HPDE6-E6E7 (cell line): ENCODE results near the gene BMPER.

ENCODE experiments used
- DNase-seq: peaks from one replicate; pipeline ENCODE4 v3.0.0; 2011; ENCODE audit warnings: missing footprints; ENCODE audit errors: extremely low spot score

Gene BMPER

DNA sequence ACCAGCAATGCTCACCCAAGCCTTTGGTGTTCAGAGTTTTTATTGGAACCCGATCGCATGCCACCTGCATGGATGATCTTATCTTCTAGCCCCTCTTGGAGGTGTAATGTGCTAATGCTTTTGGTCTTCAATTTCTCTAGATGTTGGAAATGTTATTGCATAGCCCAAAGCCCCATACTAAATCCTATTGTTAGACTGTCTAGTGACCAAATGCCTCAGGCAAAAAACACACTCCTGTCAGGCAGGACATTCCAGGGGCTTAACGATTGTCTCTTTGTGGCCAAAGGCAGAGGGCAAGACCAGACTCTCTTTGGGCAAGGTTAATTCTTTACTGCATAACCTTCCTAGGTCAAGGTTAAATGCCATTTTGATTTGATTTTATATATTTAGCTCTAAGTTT, 187.9 kb downstream of the BMPER start:
- no peak for DNase-seq

- no peak for DNase-seq
Observed at GRCh38 chr7:34096198-34096651, 190.9 kb downstream of the BMPER start.

DNA sequence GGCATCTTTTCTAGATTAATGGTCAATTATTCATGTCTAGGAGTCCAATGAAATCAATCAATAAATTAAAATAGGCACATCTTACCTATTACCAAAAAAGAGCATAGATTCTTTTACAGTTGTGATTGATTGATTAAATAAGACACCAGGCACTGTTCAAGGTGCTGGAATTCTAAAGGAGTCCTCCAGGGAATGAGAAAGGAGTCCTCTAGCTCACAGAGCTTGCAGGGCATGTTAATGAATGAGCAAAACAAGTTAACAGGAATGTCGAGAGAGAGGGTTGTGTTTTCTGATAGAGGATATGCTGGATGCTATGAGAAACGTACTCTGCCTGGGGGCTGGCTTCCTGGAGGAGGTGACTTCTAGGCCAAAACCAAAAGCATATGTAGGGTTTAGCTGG, 191.4 kb downstream of the BMPER start:
- DNase-seq = no peak

GRCh38 chr7:34100661-34101060, 195.3 kb downstream of the BMPER start:
- no peak for DNase-seq

- no peak for DNase-seq
Observed at GRCh38 chr7:34104115-34104514, 198.8 kb downstream of the BMPER start.

- no peak for DNase-seq
Observed at GRCh38 chr7:34104992-34105391, 199.7 kb downstream of the BMPER start.

- DNase-seq = no peak
Observed at GRCh38 chr7:34107276-34107675, 201.9 kb downstream of the BMPER start.

GRCh38 chr7:34108165-34108564, 202.8 kb downstream of the BMPER start:
- no peak for DNase-seq

- DNase-seq = no peak
Observed at GRCh38 chr7:34109936-34110780, 204.8 kb downstream of the BMPER start.

GRCh38 chr7:34111031-34111430, 205.7 kb downstream of the BMPER start:
- DNase-seq = no peak

- DNase-seq = no peak
Observed at GRCh38 chr7:34115503-34115902, 210.2 kb downstream of the BMPER start.

GRCh38 chr7:34117573-34117972, 212.2 kb downstream of the BMPER start:
- DNase-seq = no peak

DNA sequence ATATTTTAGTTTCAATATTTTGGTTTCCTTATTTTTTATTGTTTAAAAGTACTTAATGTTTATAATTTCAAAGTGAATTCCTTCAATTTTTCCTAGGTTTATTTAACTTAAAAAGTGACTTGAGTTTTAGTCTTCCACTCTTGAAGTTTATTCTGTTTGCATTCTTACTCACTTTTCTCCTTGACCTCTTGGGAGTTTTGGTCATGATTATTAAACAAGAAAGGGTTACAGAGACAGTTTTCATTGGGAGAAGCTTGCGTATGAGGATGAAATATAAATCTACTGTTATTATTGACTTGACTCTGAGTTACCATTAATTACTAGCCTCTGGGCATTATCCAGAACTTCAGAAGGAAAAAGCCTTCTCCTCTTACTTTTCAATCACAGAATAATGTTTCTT, 216.0 kb downstream of the BMPER start:
- DNase-seq = no peak

DNA sequence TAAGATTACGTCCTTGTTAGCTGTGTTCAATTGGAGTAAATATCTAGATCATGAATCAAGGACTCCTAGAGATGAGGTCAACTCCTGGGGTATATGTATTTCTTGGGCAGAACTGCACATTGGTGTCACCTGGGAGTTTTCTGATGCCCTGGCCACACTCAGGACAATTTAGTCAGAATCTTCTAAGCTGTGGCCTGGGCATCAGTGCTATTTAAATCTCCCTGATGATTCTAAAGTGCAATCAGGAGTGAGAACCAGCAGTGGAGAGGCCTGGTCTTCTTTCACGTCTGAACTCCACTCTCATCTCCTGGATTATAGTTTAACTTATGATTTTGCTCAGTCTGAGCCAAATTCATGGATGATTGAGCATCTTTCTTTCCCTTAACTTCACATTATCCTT, 218.0 kb downstream of the BMPER start:
- DNase-seq = no peak

DNA sequence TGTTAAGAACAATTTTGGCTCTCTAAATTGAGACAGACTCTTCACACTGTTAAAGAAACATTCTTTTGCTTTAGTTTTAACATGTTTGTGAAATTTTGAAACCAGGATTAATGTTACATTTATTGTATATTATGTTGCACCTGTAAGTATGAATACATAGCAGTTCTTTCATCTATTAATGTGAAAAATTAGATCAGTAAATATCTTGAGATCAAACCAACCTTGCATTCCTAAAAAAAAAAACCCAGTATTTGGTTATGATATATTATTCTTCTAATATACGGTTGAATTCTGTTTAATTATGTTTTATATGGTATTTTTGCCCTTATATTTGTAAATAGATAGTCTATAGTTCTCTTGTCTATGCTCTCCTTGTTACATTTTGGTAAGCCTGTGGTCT, 219.4 kb downstream of the BMPER start:
- no peak for DNase-seq

GRCh38 chr7:34128762-34129161, 223.4 kb downstream of the BMPER start:
- no peak for DNase-seq

- no peak for DNase-seq
Observed at GRCh38 chr7:34130558-34131295, 225.4 kb downstream of the BMPER start.

- DNase-seq = no peak
Observed at GRCh38 chr7:34131371-34131770, 226.0 kb downstream of the BMPER start.

DNA sequence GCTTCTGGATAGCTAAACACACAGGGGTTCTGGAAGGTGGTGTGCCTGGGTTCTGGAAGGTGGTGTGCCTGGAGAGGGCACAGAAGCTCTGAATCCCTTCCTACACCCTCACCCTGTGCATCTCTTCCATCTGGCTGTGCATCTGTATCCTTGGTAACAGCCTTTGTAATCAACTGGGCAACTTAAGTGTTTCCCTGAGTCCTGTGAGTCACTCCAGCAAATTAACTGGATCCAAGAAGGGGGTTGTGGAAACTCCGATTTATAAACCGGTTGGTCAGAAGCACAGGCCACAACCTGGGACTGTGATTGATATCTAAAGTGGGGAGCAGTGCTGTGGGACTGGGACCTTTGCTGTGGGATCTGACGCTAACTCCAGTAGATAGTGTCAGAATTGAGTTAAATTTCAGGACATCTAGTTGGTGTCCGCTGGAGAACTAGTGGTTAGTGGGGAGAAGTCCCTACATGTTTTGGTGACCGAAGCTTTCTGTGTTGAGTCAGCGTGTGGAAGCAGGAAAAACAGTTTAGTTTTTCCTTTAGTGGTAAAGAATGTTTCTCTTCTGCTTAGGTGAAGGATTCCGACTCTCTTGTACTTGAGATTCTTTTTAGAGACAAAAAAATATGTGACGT, 228.1 kb downstream of the BMPER start:
- DNase-seq = peak; percentile 86

- peak; percentile 64 for DNase-seq
Observed at GRCh38 chr7:34133983-34134782, 228.8 kb downstream of the BMPER start.

GRCh38 chr7:34135924-34136323, 230.6 kb downstream of the BMPER start:
- no peak for DNase-seq

DNA sequence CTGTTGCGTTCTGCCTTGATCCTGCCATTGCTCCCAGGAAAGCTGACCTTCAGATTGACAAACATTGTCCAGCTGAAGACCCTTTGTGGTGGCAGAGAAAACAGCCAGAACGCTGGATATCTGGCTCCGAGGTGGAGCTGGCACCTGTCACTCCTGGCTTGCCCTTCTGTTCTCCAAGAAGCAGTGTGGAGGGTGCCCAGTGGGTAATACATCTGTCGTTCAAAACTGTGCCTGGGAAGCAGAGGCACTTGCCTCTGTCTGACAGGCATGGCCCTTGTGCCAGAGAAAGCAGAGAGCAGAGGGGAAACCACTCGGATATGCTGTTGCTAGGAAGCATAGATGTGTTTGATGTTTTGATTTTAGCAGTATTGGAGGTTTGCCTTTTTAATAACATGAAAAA, 231.4 kb downstream of the BMPER start:
- no peak for DNase-seq
